OCI-LY3 (cell line): ENCODE data around the gene SNX21.

Experiments used
- H2AFZ ChIP-seq: fragments of 200-600, 300-600 bp; shearing (Covaris generic); 2 replicates; pipeline ENCODE4 v1.6.0; 2014; ENCODE audit warnings: antibody characterized with exemption, low read depth, low read length
- H3K27ac ChIP-seq: fragments of 200-600, 300-600 bp; sonication (generic); 2 replicates; pipeline ENCODE4 v1.5.1; 2014; ENCODE audit warnings: mild to moderate bottlenecking, low read length, moderate library complexity, mixed read lengths
- H3K27me3 ChIP-seq: fragments of 200-600, 300-600 bp; sonication (generic); 2 replicates; pipeline ENCODE4 v1.6.1; 2014; ENCODE audit warnings: low read depth, low read length, mixed read lengths
- H3K36me3 ChIP-seq: fragments of 200-600, 300-600 bp; sonication (generic); replicated peaks from 2 replicates; pipeline ENCODE3; 2014; ENCODE audit warnings: low read depth, low read length, mixed read lengths
- H3K4me1 ChIP-seq: fragments of 300-600, 200-600 bp; sonication (generic); 2 replicates; pipeline ENCODE4 v1.6.1; 2014; ENCODE audit warnings: low read length, mixed read lengths
- H3K4me2 ChIP-seq: fragments of 200-600, 300-600 bp; sonication (generic); 2 replicates; pipeline ENCODE4 v1.6.1; 2014; ENCODE audit warnings: low read length, mixed read lengths
- H3K4me3 ChIP-seq: fragments of 300-600, 200-600 bp; sonication (generic); 2 replicates; pipeline ENCODE4 v1.5.1; 2014; ENCODE audit warnings: antibody characterized with exemption, mild to moderate bottlenecking, low read length, moderate library complexity
- H3K79me2 ChIP-seq: fragments of 300-600, 200-600 bp; shearing (Covaris generic); 2 replicates; pipeline ENCODE4 v1.6.1; 2014; ENCODE audit warnings: mild to moderate bottlenecking, low read length, mixed read lengths
- H3K9ac ChIP-seq: fragments of 300-600, 200-600 bp; shearing (Covaris generic); 2 replicates; pipeline ENCODE4 v1.6.0; 2014; ENCODE audit warnings: mild to moderate bottlenecking, low read length, moderate library complexity
- H3K9me3 ChIP-seq: fragments of 200-600, 300-600 bp; shearing (Covaris generic); 2 replicates; pipeline ENCODE4 v1.6.1; 2014; ENCODE audit warnings: low read length, mixed read lengths; ENCODE audit not compliant: insufficient read depth
- H4K20me1 ChIP-seq: fragments of 200-600, 300-600 bp; sonication (generic); 2 replicates; pipeline ENCODE4 v1.6.1; 2016; ENCODE audit warnings: low read length, mixed read lengths; ENCODE audit not compliant: insufficient read depth
- CTCF ChIP-seq: fragments of 200-600, 300-600 bp; sonication (generic); IDR thresholded peaks from 2 replicates; pipeline ENCODE4 v1.5.1; 2014; ENCODE audit warnings: antibody characterized with exemption, low read length, low read depth
- EZH2phosphoT487 ChIP-seq: fragments of 200-600 bp; shearing (Covaris generic); IDR thresholded peaks from 2 replicates; pipeline ENCODE4 v1.6.1; 2018; ENCODE audit warnings: antibody characterized with exemption, mixed run types, low read depth

Gene SNX21

DNA sequence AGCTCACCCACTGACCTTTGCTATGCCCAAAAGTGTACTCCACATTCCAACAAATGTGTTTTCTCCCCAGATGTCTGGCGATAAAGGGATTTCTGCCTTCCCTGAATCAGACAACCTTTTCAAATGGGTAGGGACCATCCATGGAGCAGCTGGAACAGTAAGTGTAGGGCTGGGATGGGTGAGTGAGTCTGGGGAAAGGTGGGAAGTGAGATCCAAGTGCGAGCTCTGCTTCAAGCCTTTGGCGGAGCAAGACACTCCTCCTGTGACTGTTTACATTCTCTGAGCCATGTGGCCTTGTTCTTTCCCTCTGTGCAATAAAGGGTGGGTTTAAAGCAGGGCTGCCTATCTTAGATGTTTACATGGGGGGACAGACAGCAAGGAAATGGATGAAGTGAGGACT lies 19.3 kb upstream of the SNX21 start:
- no peak for TF ChIP-seq CTCF
- TF ChIP-seq EZH2phosphoT487, result no peak
- H3K4me3 ChIP-seq, result no peak overlapping the region
- H3K4me2 ChIP-seq, result no peak overlapping the region

GRCh38 chr20:45816951-45817350 lies 16.6 kb upstream of the SNX21 start:
- H4K20me1 ChIP-seq, result peaks cover 13% of the 10 kb centered on the region; the same call in 1 of the 2 replicates
- TF ChIP-seq CTCF (no peak), EZH2phosphoT487 (no peak)
- H3K4me2 ChIP-seq, result no peak overlapping the region
- H3K4me1 ChIP-seq, result peaks cover 14% of the 10 kb centered on the region
- H3K9me3 ChIP-seq, result no peaks in the 10 kb centered on the region
- H3K9ac ChIP-seq, result no peak overlapping the region
- peaks cover 43% of the 10 kb centered on the region for H3K36me3 ChIP-seq
- no peak overlapping the region for H2AFZ ChIP-seq
- no peak overlapping the region for H3K27ac ChIP-seq
- no peaks in the 10 kb centered on the region for H3K27me3 ChIP-seq
- H3K4me3 ChIP-seq, result no peak overlapping the region
- H3K79me2 ChIP-seq, result peaks cover 27% of the 10 kb centered on the region

More for the DNA sequence above, 19.3 kb upstream of the SNX21 start:
- Histone ChIP-seq H3K9me3 (no peaks in the 10 kb centered on the region), H3K36me3 (peaks cover 59% of the 10 kb centered on the region), H3K79me2 (peaks cover 27% of the 10 kb centered on the region), H4K20me1 (peaks cover 13% of the 10 kb centered on the region; the same call in 1 of the 2 replicates), H3K27me3 (no peaks in the 10 kb centered on the region), H3K27ac (no peak overlapping the region), H2AFZ (no peak overlapping the region), H3K4me1 (peaks cover 12% of the 10 kb centered on the region), H3K9ac (no peak overlapping the region)

DNA sequence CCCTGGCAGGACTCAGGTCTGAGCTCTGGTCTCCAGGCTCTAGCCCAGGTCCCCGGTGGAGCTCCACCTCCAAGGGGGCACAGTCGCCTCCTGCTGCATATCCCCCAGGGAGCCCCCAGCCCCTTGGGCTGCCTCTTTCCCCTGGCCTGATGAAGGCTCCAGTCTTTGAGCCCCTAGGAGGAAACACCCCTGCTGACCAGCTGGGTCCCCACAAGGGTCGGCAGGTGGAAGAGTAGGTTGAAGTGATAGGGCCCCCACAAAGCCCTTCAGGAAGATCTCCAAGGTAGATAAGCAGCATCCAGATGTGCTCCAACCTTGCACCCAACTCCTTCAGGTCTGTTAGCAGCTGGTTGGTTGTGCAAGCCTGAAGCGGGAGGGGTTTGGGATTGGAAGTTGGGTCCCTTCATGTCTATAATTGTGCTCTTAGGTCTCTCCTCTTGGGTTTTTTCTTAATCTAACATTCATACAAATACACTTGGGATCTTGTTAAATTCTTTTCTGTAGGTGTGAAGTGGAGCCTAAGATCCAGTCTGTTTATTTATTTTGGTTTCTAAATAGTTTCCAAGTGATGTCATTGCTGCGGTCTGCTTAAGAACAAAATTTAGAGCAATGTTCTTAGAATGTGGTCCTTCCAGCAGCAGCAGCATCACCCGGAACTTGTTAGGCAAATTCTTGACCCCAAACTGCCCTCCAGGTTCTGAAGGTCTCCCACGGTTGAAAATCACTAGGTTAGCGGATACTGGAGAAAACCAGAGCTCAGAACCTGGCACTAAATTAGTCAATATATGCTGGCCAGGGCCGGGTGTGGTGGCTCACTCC lies 16.0 kb upstream of the SNX21 start:
- H3K36me3 ChIP-seq, result peaks cover 43% of the 10 kb centered on the region
- no peaks in the 10 kb centered on the region for H3K27me3 ChIP-seq
- H3K9ac ChIP-seq, result no peak overlapping the region
- no peak overlapping the region for H2AFZ ChIP-seq
- no peak for TF ChIP-seq CTCF
- TF ChIP-seq EZH2phosphoT487, result no peak
- no peak overlapping the region for H3K27ac ChIP-seq
- H3K4me1 ChIP-seq, result peaks cover 12% of the 10 kb centered on the region
- H3K4me3 ChIP-seq, result no peak overlapping the region
- H4K20me1 ChIP-seq, result peaks cover 13% of the 10 kb centered on the region; the same call in 1 of the 2 replicates
- H3K9me3 ChIP-seq, result no peaks in the 10 kb centered on the region
- peaks cover 26% of the 10 kb centered on the region for H3K79me2 ChIP-seq
- H3K4me2 ChIP-seq, result no peak overlapping the region

GRCh38 chr20:45818239-45818638 lies 15.4 kb upstream of the SNX21 start:
- H3K79me2 ChIP-seq, result peaks cover 19% of the 10 kb centered on the region
- TF ChIP-seq EZH2phosphoT487, result no peak
- no peak for TF ChIP-seq CTCF
- H2AFZ ChIP-seq, result no peak overlapping the region
- no peak overlapping the region for H3K27ac ChIP-seq
- peaks cover 12% of the 10 kb centered on the region for H3K4me1 ChIP-seq
- peaks cover 13% of the 10 kb centered on the region; the same call in 1 of the 2 replicates for H4K20me1 ChIP-seq
- H3K27me3 ChIP-seq, result peaks cover 4% of the 10 kb centered on the region; the same call in 1 of the 2 replicates
- no peak overlapping the region for H3K4me2 ChIP-seq
- H3K36me3 ChIP-seq, result peaks cover 39% of the 10 kb centered on the region
- no peak overlapping the region for H3K4me3 ChIP-seq
- H3K9ac ChIP-seq, result no peak overlapping the region
- no peaks in the 10 kb centered on the region for H3K9me3 ChIP-seq
